Activated naive CD4-positive, alpha-beta T cell treated with anti-CD3 and anti-CD28 coated beads, Interleukin-2, amount 50 U/mL, for 24 hours (primary cell): ENCODE data around the gene CYTH4.

Experiments
- H3K27ac Mint-ChIP-seq: one replicate; pipeline ENCODE4 v1.8.0; 2021; ENCODE audit warnings: mild to moderate bottlenecking, mixed read lengths
- H3K27me3 Mint-ChIP-seq: one replicate; pipeline ENCODE4 v1.8.0; 2021; ENCODE audit warnings: mixed read lengths
- H3K36me3 Mint-ChIP-seq: one replicate; pipeline ENCODE4 v1.8.0; 2021; ENCODE audit warnings: mixed read lengths
- H3K4me1 Mint-ChIP-seq: one replicate; pipeline ENCODE4 v1.8.0; 2021; ENCODE audit warnings: mixed read lengths
- H3K4me3 Mint-ChIP-seq: one replicate; pipeline ENCODE4 v1.8.0; 2021; ENCODE audit warnings: mild to moderate bottlenecking, mixed read lengths
- H3K9me3 Mint-ChIP-seq: one replicate; pipeline ENCODE4 v1.8.0; 2021; ENCODE audit warnings: mixed read lengths

Gene CYTH4

DNA sequence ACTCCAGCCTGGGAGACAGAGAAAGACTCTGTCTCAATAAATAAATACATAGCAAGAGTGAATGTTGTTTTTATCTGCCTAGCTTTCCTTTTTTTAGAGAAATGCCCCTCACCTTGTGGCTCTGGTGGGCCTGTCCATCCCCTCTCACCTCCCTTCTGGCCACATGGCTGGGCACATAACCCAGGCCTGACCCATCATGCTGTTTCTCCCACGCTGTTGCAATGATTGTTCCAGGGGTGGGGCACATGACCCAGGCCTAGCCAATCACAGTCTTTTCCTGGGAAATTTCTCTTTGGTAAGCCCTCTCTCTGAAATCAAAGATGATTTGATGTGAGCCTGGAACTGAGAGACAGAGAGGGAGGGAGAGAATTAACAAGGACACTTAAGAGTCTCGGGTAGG is 5.5 kb upstream of the CYTH4 start:
- H3K36me3 Mint-ChIP-seq, result no peaks in the 10 kb centered on the region
- no peak overlapping the region for H3K4me3 Mint-ChIP-seq
- no peak overlapping the region for H3K27ac Mint-ChIP-seq
- no peaks in the 10 kb centered on the region for H3K27me3 Mint-ChIP-seq
- no peaks in the 10 kb centered on the region for H3K9me3 Mint-ChIP-seq
- H3K4me1 Mint-ChIP-seq, result peaks cover 21% of the 10 kb centered on the region

DNA sequence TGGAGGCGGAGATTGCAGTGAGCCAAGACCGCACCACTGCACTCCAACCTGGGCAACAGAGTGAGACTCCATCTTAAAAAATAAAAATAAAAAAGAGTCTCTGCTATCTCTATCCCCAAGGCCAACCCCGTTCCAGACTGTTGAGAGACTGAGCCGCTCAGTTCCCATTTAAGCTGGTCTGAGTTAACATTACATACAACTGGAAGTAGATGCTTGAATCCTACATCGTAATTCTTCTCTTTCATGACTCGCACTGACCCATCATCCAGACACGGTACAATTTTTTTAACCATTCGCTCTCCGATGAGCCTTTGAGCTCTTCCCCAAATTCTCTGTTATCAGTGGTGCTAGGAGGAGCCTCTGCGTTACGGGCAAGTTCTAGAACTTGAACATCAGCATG is 4.9 kb upstream of the CYTH4 start:
- Mint-ChIP-seq H3K36me3 (no peaks in the 10 kb centered on the region), H3K27me3 (no peaks in the 10 kb centered on the region), H3K27ac (peak overlapping the region; percentile 62), H3K9me3 (no peaks in the 10 kb centered on the region), H3K4me3 (peak overlapping the region; percentile 7), H3K4me1 (peaks cover 27% of the 10 kb centered on the region)

DNA sequence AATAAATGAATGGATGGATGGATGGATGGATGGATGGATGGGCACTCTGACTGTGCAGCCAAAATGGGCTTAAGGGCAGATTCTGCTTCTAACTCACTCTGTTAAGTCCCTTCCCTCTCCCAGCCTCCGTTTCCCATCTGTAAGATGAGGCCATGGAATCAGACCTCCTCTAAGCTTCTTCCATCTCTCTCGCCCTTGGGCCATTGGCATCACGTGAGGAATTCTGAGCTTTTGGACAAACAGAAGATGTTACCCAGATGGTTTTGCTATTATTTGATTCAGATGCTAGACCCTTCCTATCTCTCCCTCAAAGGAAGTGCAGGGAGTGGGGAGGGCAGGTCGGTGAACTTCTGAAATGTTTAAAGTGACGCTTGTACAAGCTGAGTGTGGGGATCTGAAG is 4.0 kb upstream of the CYTH4 start:
- Mint-ChIP-seq H3K36me3 (no peaks in the 10 kb centered on the region), H3K27me3 (no peaks in the 10 kb centered on the region), H3K9me3 (no peaks in the 10 kb centered on the region), H3K4me1 (peaks cover 36% of the 10 kb centered on the region), H3K27ac (no peak overlapping the region), H3K4me3 (no peak overlapping the region)

DNA sequence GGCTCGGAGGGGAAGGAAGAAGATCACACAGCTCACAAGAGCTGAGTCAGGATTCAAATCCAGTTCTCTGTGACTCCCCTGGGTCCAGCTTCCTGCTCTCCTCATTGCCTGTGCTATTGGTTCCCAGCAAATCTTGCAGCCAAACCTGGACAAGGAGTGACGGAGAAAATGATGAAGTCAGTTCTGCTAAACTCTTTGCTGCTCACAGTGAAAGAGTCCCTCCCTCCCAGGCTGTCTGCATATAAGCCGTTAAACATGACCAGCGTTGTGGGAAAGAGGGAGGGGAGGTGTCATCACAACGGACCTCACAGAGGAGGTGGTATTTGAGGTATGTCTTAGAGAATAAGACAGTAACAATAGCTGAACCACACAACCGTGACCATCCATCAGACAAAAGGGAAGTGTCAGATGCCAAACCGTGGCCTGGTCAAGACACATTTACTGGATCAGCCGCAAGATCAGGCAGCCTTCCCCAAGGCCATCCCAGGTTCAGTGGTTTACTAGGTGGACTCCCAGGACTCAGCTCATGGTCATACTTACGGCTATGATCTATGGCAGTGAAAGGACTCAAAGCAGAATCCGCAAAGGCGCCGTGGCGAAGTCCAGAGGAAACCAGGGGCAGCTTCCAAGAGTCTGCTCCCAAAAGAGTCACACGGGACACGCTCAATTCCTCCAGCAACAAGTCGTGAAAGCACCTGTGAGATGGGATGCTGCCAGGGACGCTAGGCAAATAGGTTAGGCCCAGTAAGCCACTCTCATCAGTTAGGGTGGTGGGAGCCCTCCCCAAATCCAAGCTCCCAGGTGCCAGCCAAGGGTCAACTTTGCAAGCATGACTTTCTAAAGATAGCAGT is 2.8 kb upstream of the CYTH4 start:
- H3K4me3 Mint-ChIP-seq, result no peak overlapping the region
- no peak overlapping the region for H3K27ac Mint-ChIP-seq
- no peaks in the 10 kb centered on the region for H3K36me3 Mint-ChIP-seq
- no peaks in the 10 kb centered on the region for H3K9me3 Mint-ChIP-seq
- H3K27me3 Mint-ChIP-seq, result no peaks in the 10 kb centered on the region
- peaks cover 45% of the 10 kb centered on the region for H3K4me1 Mint-ChIP-seq

DNA sequence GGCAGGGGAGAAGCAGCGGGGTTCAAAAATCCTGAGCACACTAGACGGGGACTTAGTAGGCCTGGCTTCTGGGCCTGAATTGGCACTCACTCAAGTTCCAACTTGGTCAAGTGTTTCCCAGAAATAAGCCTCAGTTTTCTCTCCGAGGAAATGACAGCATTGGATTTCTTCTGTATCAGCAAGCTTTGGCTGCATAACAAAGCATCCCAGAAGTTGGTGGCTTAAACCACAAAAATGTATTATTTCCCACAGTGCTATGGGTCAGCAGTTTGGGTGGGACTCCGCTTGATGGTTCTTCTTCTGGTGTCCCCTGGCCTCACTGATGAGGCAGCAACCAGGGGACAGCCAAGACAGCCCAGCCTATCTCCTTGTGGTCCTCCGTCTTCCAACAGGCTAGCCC is 1.6 kb upstream of the CYTH4 start:
- Mint-ChIP-seq H3K4me3 (no peak overlapping the region), H3K27ac (peak overlapping the region; percentile 13), H3K27me3 (no peaks in the 10 kb centered on the region), H3K9me3 (no peaks in the 10 kb centered on the region), H3K36me3 (peaks cover under 1% of the 10 kb centered on the region), H3K4me1 (peaks cover 53% of the 10 kb centered on the region)

DNA sequence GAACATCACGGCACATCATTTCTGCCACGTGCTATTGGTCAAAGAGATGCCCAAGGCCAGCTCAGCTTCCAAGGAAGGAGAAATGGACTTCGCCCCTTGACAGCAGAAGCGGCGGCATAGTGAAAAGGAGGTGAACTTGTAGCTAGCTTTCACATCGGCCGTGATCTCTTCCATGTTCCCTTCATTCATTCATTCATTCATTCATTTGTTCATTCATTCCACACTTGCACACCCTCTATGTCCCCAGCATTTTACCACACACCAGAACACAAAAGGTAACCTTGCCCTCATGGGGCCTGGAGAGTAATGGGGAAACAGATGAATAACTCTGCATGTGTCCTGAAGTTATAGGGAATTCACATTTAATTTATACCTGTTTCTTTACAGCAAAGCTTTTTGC is 1.1 kb upstream of the CYTH4 start:
- Mint-ChIP-seq H3K9me3 (no peaks in the 10 kb centered on the region), H3K4me1 (peaks cover 58% of the 10 kb centered on the region), H3K27me3 (no peaks in the 10 kb centered on the region), H3K4me3 (no peak overlapping the region), H3K27ac (no peak overlapping the region), H3K36me3 (peaks cover 5% of the 10 kb centered on the region)

DNA sequence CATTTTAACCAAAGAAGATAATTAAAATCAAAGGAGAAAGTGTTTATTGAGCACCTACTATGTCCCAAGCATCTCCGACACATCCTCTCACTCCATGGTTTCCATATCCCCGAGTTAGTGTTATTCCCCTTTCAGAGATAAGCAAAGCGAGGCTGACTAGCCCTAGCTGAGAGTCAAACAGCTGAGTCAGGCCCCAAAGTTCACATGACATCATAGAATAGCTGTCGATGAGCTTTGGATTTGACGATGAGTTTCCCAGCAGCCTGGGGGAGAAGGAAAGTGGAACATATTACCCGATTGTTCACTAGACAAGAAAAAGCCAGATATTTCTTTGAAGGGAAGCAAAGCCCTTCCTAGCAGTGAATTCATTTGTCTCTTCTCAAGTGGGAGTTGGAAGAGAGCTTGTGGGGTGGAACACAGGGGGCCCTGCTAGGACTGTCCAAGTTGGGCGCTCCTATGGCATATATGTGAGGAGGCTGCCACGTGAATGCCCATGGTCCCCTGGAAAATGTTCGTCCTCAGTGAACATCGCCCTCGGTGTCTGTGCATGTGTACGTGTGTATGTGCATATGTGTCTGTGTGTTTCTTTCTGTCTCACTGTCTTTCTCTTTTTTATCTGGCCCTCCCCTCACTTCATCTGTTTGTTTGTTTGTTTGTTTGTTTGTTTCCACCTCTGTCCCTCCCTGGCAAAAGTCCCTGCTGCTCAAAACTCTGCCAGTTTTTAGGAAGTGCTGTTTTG is 493 bp upstream of the CYTH4 start:
- Mint-ChIP-seq H3K27ac (peak overlapping the region; percentile 98), H3K4me3 (peak overlapping the region; percentile 85), H3K27me3 (no peaks in the 10 kb centered on the region), H3K4me1 (peaks cover 64% of the 10 kb centered on the region), H3K36me3 (peaks cover 10% of the 10 kb centered on the region), H3K9me3 (no peaks in the 10 kb centered on the region)

DNA sequence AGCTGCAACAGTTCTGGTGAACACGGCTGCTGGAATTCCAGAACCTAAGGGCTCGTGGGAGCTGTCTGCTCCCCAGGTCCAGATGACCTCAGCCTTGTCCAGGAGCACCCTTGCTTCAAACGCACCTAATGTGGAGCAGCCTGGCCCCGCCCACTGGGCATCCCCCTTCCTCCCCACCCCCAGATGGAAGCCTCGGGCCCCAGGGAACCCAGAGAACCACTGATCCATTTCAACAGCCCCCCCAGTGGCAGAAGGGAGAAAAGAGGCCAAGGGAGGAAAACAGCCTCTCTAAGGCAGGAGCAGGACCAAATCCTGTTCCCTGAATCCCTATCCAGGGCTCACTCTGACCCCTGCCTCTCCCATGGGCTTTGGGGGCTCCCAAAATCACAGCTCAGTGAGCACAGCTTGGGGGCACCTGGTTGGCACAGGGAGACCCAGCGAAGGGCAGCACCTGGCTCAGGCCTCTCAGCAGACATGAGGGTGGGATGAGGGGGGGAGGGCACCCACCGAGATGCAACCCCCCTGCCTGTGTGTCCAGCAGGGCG is 1.2 kb downstream of the CYTH4 start:
- Mint-ChIP-seq H3K4me1 (peaks cover 77% of the 10 kb centered on the region), H3K27ac (peak overlapping the region; percentile 98), H3K9me3 (no peaks in the 10 kb centered on the region), H3K27me3 (no peaks in the 10 kb centered on the region), H3K36me3 (peaks cover 13% of the 10 kb centered on the region), H3K4me3 (peak overlapping the region; percentile 85)

DNA sequence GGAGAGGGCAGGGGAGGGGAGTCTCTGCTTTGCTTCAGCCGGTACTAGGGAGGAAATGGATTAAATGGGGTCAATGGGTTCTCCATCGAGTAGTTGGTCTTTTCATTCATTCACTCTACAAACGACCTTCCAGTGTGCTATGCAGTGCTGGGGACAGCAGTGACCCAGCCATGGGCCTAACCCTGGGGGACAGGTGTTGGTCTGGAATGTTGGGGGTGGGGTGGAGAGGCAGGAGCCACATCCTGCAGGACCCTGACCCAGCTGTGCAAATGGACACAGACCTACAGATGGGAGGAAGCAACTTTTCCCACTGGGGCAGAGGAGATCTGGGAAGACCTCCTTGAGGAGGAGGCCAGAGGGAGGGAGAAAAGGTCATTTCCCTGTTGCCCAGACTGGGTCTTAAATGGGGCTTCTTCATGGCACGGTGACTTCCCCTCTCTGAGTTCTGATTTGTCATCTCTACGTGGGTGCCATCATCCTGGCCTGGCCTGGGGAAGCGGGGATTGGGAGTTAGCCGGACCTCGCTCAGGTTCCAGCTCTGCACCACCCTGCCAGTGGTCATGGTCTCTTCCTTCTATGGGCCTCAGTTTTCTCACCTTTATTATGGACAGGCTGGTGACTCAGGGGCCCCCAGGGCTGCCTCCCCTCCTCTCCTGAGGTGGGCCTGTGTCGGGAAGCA is 2.0 kb downstream of the CYTH4 start:
- no peaks in the 10 kb centered on the region for H3K27me3 Mint-ChIP-seq
- peak overlapping the region; percentile 85 for H3K4me3 Mint-ChIP-seq
- peaks cover 75% of the 10 kb centered on the region for H3K4me1 Mint-ChIP-seq
- no peaks in the 10 kb centered on the region for H3K9me3 Mint-ChIP-seq
- H3K27ac Mint-ChIP-seq, result peak overlapping the region; percentile 98
- peaks cover 20% of the 10 kb centered on the region for H3K36me3 Mint-ChIP-seq

DNA sequence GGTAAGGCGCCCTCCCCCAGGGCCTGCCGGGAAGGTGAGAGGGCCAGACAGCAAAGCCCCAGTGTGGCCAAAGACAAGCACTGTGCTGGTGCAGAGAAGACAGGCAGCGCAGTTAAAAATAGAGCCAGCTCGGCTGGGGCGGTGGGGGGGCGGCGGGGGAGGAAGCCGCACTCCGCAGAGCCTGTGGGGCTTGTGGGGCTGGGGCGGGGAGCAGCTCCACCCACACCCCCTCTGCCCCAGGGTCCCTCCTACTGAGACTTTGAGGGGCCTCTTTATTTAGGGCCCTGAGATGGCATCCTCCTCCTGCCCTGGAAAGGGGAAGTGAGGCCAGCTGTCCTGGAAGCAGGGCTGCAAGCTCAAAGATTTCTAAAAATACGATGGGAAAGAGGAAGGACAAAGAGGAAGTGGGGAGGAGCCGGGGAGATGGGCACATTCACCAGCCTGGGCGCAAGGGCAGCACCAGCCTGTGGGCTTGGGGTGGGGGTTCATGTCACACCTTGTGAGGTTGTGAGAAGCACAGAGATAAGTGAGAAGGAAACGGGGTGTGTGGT is 2.6 kb downstream of the CYTH4 start:
- H3K4me3 Mint-ChIP-seq, result peak overlapping the region; percentile 85
- H3K27me3 Mint-ChIP-seq, result no peaks in the 10 kb centered on the region
- peaks cover 20% of the 10 kb centered on the region for H3K36me3 Mint-ChIP-seq
- H3K4me1 Mint-ChIP-seq, result peaks cover 75% of the 10 kb centered on the region
- H3K9me3 Mint-ChIP-seq, result no peaks in the 10 kb centered on the region
- peak overlapping the region; percentile 98 for H3K27ac Mint-ChIP-seq

DNA sequence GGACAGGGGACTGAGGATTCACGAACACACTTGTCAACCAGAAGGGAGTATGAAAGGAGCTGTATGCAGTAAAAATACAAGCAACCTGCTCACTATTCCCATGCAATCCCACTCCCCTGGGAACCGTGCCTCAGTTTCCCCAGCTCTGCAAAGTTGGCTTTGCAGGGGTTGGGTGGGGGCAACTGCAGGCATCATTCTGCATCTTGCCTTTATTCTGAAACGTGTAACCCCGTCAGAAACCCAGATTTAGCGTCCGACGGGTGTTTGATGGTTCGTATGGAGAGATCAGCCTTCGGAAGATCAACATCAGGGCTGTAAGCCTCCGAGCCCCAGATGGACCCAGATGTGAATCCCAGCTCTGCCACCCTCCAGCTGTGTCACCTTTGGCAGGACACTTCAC is 3.6 kb downstream of the CYTH4 start:
- Mint-ChIP-seq H3K36me3 (peaks cover 20% of the 10 kb centered on the region), H3K4me3 (peak overlapping the region; percentile 7), H3K9me3 (no peaks in the 10 kb centered on the region), H3K4me1 (peaks cover 81% of the 10 kb centered on the region), H3K27me3 (no peaks in the 10 kb centered on the region), H3K27ac (peak overlapping the region; percentile 55)

DNA sequence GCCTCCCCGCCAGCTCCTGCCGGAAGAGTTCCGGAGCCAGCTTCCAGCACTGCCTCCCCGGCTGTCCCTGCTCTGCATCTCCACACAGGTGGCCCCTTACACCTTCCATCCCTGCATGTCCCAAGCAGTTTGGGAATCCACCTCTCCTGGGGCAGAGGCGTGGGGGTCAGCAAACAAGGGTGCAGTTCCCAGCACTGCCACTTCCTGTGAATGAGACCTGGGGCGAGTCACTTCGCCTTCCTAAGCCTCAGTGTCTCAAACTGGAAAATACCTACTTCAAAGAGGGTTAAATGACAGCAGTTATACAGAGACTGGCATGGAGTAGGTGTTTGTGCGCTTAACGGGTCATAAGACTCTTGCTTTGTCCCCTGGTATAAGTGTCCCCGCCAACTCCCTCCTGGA is 5.2 kb downstream of the CYTH4 start:
- H3K4me1 Mint-ChIP-seq, result peaks cover 78% of the 10 kb centered on the region
- peaks cover 29% of the 10 kb centered on the region for H3K36me3 Mint-ChIP-seq
- H3K27ac Mint-ChIP-seq, result peak overlapping the region; percentile 70
- H3K27me3 Mint-ChIP-seq, result no peaks in the 10 kb centered on the region
- no peak overlapping the region for H3K4me3 Mint-ChIP-seq
- H3K9me3 Mint-ChIP-seq, result no peaks in the 10 kb centered on the region

DNA sequence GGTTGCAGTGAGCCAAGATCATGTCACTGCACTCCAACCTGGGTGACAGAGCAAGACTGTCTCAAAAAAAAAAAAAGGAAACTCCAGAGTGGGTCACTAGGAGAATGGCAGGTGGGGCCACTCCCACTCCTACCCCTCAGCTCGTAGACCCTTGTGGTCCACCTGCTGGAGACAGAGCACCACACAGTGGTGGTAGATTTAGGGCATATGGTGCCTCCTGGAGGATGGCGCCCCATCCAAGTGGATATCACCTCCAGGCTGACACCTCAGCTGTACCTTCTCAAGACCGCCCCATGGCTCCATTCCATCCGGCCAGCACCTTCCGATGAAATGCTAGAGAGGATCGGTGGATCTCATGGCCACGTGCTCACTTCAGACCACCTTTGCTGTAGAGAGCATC is 6.2 kb downstream of the CYTH4 start:
- H3K4me3 Mint-ChIP-seq, result no peak overlapping the region
- no peaks in the 10 kb centered on the region for H3K27me3 Mint-ChIP-seq
- H3K9me3 Mint-ChIP-seq, result no peaks in the 10 kb centered on the region
- peaks cover 29% of the 10 kb centered on the region for H3K36me3 Mint-ChIP-seq
- H3K27ac Mint-ChIP-seq, result peak overlapping the region; percentile 41
- peaks cover 79% of the 10 kb centered on the region for H3K4me1 Mint-ChIP-seq

DNA sequence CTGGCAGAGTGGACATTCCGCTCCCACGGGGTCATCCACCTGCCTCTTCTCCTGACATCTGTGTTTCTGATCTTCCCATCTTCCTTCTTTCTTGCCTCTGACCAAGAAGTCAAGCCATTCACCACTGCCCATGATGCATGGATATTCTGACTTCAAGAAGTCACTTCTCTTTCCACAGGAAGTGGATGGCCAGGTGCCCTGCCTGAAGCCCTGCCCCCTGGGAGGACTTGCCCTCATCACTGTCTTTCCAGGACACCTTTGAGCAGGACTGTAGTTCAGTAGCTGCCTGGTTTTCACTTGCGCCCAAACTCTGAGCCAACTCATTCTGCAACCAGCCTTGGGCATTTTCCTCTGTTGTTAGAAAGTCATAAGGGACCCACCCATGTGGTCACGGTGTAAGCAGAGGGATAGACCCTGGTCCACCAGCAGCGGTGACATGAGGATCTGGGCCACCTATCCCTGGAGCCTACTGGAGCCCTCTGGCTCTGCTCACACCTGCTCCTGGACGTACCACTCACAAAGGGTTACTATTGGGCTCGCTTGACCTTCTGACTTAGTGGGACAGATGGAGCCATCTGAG is 6.9 kb downstream of the CYTH4 start:
- H3K9me3 Mint-ChIP-seq, result no peaks in the 10 kb centered on the region
- H3K36me3 Mint-ChIP-seq, result peaks cover 29% of the 10 kb centered on the region
- no peak overlapping the region for H3K4me3 Mint-ChIP-seq
- H3K27ac Mint-ChIP-seq, result peak overlapping the region; percentile 48
- peaks cover 78% of the 10 kb centered on the region for H3K4me1 Mint-ChIP-seq
- no peaks in the 10 kb centered on the region for H3K27me3 Mint-ChIP-seq

DNA sequence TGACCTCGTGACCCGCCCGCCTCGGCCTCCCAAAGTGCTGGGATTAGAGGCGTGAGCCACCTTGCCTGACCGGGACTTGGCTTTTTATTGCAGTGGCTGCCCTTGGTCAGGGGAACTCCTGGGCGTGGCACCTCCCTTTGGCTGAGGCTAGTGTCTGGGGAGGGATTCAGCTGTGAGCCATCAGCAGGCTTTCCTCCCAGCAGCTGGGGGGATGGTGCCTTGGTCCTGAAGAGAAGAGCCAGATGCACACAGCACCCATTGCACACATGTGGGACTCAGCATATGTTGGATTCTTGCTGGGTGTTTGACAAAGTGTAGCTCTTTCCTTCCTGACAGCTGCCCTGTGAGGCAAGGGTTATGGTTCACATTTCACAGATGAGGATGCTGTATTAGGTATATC is 8.4 kb downstream of the CYTH4 start:
- no peak overlapping the region for H3K4me3 Mint-ChIP-seq
- no peak overlapping the region for H3K27ac Mint-ChIP-seq
- no peaks in the 10 kb centered on the region for H3K9me3 Mint-ChIP-seq
- H3K4me1 Mint-ChIP-seq, result peaks cover 79% of the 10 kb centered on the region
- H3K36me3 Mint-ChIP-seq, result peaks cover 29% of the 10 kb centered on the region
- no peaks in the 10 kb centered on the region for H3K27me3 Mint-ChIP-seq
